ENCODE results near the gene PNMA8B.

The PNMA8B gene

DNA sequence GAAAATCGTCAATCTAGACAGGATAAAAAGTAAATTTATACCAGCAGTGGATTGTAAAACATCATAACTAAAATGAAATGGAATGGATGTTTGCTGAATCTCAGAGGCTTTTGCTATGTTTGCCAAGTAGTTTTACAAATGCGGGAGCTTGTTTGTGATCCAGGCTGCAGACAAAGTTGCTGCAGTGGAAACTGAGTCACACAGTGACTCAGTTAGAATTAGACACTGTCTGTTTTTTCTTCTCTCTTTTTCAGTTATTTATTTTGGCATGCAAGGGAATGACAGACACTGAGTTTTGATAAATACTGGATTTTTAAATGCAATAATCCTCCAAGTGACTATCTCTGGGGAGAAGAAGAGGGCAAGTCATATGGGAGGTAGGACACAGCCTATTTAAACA lies 19.7 kb downstream of the PNMA8B start:
- ATAC-seq = no peak
- TF ChIP-seq, protein P1, sequence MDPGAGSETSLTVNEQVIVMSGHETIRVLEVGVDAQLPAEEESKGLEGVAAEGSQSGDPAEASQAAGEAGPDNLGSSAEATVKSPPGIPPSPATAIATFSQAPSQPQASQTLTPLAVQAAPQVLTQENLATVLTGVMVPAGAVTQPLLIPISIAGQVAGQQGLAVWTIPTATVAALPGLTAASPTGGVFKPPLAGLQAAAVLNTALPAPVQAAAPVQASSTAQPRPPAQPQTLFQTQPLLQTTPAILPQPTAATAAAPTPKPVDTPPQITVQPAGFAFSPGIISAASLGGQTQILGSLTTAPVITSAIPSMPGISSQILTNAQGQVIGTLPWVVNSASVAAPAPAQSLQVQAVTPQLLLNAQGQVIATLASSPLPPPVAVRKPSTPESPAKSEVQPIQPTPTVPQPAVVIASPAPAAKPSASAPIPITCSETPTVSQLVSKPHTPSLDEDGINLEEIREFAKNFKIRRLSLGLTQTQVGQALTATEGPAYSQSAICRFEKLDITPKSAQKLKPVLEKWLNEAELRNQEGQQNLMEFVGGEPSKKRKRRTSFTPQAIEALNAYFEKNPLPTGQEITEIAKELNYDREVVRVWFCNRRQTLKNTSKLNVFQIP (CRISPR knock-in tag; IDR thresholded peaks at IDR 0.05; ENCODE audit: borderline replicate concordance, low read depth) = no peak
- TF ChIP-seq ZC3H10 (CRISPR knock-in tag; IDR thresholded peaks at IDR 0.05) (no peak), ARNTL (CRISPR knock-in tag; IDR thresholded peaks at IDR 0.05; ENCODE audit: borderline replicate concordance, low read depth) (no peak), TCF4 (CRISPR knock-in tag; IDR thresholded peaks at IDR 0.05; ENCODE audit: borderline replicate concordance) (no peak), ESRRG (CRISPR knock-in tag; IDR thresholded peaks at IDR 0.05) (no peak), ZFP3 (CRISPR knock-in tag; IDR thresholded peaks at IDR 0.05) (no peak), CSDC2 (CRISPR knock-in tag; IDR thresholded peaks at IDR 0.05) (no peak), TOX (CRISPR knock-in tag; IDR thresholded peaks at IDR 0.05; ENCODE audit: borderline replicate concordance) (no peak), ZFP30 (CRISPR knock-in tag; IDR thresholded peaks at IDR 0.05) (no peak), GLIS3 (CRISPR knock-in tag; IDR thresholded peaks at IDR 0.05) (no peak), OSR1 (CRISPR knock-in tag; IDR thresholded peaks at IDR 0.05) (no peak), BACH2 (CRISPR knock-in tag; IDR thresholded peaks at IDR 0.05; ENCODE audit: borderline replicate concordance) (no peak), RARB (CRISPR knock-in tag; IDR thresholded peaks at IDR 0.05) (no peak), ISL1 (CRISPR knock-in tag; IDR thresholded peaks at IDR 0.05) (no peak)
- TF ChIP-seq, protein P2, sequence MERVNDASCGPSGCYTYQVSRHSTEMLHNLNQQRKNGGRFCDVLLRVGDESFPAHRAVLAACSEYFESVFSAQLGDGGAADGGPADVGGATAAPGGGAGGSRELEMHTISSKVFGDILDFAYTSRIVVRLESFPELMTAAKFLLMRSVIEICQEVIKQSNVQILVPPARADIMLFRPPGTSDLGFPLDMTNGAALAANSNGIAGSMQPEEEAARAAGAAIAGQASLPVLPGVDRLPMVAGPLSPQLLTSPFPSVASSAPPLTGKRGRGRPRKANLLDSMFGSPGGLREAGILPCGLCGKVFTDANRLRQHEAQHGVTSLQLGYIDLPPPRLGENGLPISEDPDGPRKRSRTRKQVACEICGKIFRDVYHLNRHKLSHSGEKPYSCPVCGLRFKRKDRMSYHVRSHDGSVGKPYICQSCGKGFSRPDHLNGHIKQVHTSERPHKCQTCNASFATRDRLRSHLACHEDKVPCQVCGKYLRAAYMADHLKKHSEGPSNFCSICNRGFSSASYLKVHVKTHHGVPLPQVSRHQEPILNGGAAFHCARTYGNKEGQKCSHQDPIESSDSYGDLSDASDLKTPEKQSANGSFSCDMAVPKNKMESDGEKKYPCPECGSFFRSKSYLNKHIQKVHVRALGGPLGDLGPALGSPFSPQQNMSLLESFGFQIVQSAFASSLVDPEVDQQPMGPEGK (CRISPR knock-in tag; IDR thresholded peaks at IDR 0.05; ENCODE audit: borderline replicate concordance) = no peak
- TF ChIP-seq, protein P3, sequence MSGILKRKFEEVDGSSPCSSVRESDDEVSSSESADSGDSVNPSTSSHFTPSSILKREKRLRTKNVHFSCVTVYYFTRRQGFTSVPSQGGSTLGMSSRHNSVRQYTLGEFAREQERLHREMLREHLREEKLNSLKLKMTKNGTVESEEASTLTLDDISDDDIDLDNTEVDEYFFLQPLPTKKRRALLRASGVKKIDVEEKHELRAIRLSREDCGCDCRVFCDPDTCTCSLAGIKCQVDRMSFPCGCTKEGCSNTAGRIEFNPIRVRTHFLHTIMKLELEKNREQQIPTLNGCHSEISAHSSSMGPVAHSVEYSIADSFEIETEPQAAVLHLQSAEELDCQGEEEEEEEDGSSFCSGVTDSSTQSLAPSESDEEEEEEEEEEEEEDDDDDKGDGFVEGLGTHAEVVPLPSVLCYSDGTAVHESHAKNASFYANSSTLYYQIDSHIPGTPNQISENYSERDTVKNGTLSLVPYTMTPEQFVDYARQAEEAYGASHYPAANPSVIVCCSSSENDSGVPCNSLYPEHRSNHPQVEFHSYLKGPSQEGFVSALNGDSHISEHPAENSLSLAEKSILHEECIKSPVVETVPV (CRISPR knock-in tag; IDR thresholded peaks at IDR 0.05) = no peak
- TF ChIP-seq, protein P4, sequence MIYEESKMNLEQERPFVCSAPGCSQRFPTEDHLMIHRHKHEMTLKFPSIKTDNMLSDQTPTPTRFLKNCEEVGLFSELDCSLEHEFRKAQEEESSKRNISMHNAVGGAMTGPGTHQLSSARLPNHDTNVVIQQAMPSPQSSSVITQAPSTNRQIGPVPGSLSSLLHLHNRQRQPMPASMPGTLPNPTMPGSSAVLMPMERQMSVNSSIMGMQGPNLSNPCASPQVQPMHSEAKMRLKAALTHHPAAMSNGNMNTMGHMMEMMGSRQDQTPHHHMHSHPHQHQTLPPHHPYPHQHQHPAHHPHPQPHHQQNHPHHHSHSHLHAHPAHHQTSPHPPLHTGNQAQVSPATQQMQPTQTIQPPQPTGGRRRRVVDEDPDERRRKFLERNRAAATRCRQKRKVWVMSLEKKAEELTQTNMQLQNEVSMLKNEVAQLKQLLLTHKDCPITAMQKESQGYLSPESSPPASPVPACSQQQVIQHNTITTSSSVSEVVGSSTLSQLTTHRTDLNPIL (CRISPR knock-in tag; IDR thresholded peaks at IDR 0.05; ENCODE audit: low read depth) = no peak

DNA sequence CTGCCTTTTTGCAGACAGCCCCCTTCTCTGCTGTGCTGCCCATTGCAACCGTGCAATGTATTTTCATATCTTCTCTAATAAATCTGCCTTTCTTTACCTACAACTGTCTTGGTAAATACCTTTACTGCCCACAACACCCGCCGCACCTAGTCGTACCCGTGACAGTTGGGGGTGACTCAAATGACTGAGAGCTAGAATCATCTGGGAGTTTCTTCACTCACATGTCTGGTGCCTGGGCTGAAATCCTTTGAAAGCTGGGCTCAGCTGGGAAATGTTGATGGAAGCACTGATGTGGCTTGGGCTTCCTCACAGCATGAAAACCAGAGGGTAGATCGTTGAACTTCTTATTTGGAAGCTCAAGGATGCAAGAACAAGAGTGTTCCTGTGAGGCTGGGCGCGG lies 21.5 kb downstream of the PNMA8B start:
- TF ChIP-seq TCF4 (CRISPR knock-in tag; IDR thresholded peaks at IDR 0.05; ENCODE audit: borderline replicate concordance) (no peak), TOX (CRISPR knock-in tag; IDR thresholded peaks at IDR 0.05; ENCODE audit: borderline replicate concordance) (no peak), ISL1 (CRISPR knock-in tag; IDR thresholded peaks at IDR 0.05) (no peak), ZC3H10 (CRISPR knock-in tag; IDR thresholded peaks at IDR 0.05) (no peak), CSDC2 (CRISPR knock-in tag; IDR thresholded peaks at IDR 0.05) (no peak), ZNF565 (CRISPR knock-in tag; conservative IDR thresholded peaks at IDR 0.05; ENCODE audit: low read depth) (no peak), ZNF8 (CRISPR knock-in tag; IDR thresholded peaks at IDR 0.05) (no peak), PPARA (CRISPR knock-in tag; IDR thresholded peaks at IDR 0.05; ENCODE audit: borderline replicate concordance) (no peak)
- TF ChIP-seq, protein P1 (CRISPR knock-in tag; IDR thresholded peaks at IDR 0.05; ENCODE audit: borderline replicate concordance, low read depth) = no peak
- TF ChIP-seq, protein P2 (CRISPR knock-in tag; IDR thresholded peaks at IDR 0.05; ENCODE audit: borderline replicate concordance) = no peak
- ATAC-seq = no peak

DNA sequence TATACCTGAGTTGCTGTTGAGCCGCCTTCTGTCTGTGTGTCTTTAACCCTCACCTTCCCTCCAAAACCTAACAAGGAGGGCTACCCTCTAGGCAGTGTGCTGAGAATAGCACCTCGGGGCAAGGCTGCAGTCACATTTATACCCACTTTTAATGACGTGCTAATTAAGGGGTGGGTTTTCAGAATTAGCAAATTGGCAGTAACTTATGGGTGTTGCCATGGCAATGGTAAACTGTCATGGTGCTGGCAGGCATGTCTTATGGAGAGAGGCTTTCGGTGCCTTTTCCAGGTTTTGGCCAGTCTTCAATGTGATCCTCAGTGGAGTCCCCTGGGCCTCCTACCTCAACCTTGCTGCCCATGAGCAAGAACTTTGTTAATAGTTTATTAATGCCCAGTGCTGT lies 23.1 kb downstream of the PNMA8B start:
- ATAC-seq = no peak
- TF ChIP-seq PPARA (CRISPR knock-in tag; IDR thresholded peaks at IDR 0.05; ENCODE audit: borderline replicate concordance) = no peak
- no peak for TF ChIP-seq ZC3H10 (CRISPR knock-in tag; IDR thresholded peaks at IDR 0.05)
- TF ChIP-seq ESRRG (CRISPR knock-in tag; IDR thresholded peaks at IDR 0.05) = no peak
- no peak for TF ChIP-seq BACH2 (CRISPR knock-in tag; IDR thresholded peaks at IDR 0.05; ENCODE audit: borderline replicate concordance)
- TF ChIP-seq TCF4 (CRISPR knock-in tag; IDR thresholded peaks at IDR 0.05; ENCODE audit: borderline replicate concordance) = no peak
- TF ChIP-seq ZNF565 (CRISPR knock-in tag; conservative IDR thresholded peaks at IDR 0.05; ENCODE audit: low read depth) = no peak
- TF ChIP-seq ZFP3 (CRISPR knock-in tag; IDR thresholded peaks at IDR 0.05) = no peak
- TF ChIP-seq, protein P1 (CRISPR knock-in tag; IDR thresholded peaks at IDR 0.05; ENCODE audit: borderline replicate concordance, low read depth) = no peak
- TF ChIP-seq, protein P2 (CRISPR knock-in tag; IDR thresholded peaks at IDR 0.05; ENCODE audit: borderline replicate concordance) = no peak
